WI38 (cell line): Measurements from ENCODE around the gene MT1F.

ENCODE experiments used
- H3K4me3 ChIP-seq: 2 replicates; pipeline ENCODE4 v1.5.1; 2011; ENCODE audit warnings: low read depth, mild to moderate bottlenecking, control low read depth, low read length
- CTCF ChIP-seq: IDR thresholded peaks from 2 replicates; pipeline ENCODE4 v1.5.1; 2012; ENCODE audit warnings: low read depth, mild to moderate bottlenecking, control low read depth, low read length

The MT1F gene

GRCh38 chr16:56628486-56629350, 29.0 kb upstream of the MT1F start:
- no peak for TF ChIP-seq CTCF
- H3K4me3 ChIP-seq: no peak overlapping the region

- TF ChIP-seq CTCF: no peak
- no peak overlapping the region for H3K4me3 ChIP-seq
Observed at GRCh38 chr16:56629531-56629930, 28.2 kb upstream of the MT1F start.

GRCh38 chr16:56630134-56630533, 27.6 kb upstream of the MT1F start:
- TF ChIP-seq CTCF: no peak
- no peak overlapping the region for H3K4me3 ChIP-seq

GRCh38 chr16:56631197-56631596, 26.6 kb upstream of the MT1F start:
- TF ChIP-seq CTCF: no peak
- no peak overlapping the region for H3K4me3 ChIP-seq

- no peak overlapping the region for H3K4me3 ChIP-seq
- no peak for TF ChIP-seq CTCF
Observed at GRCh38 chr16:56631832-56632155, 26.0 kb upstream of the MT1F start.

GRCh38 chr16:56632156-56632847, 25.5 kb upstream of the MT1F start, which contains the start of gene MT1M:
MT1M (plus strand) TSS chr16:56632659; CDS start chr16:56632732, 73 bp downstream.
- no peak for TF ChIP-seq CTCF
- no peak within 1 kb of the TSS for H3K4me3 ChIP-seq

- H3K4me3 ChIP-seq: no peak overlapping the region
- TF ChIP-seq CTCF: no peak
Observed at GRCh38 chr16:56632848-56633365, 24.9 kb upstream of the MT1F start.
